Measurements from ENCODE around the gene IZUMO1. TPM values are rescaled to one million over a fixed set of nuclear protein-coding genes. Genes with fewer than 3 reads are reported as not detected.

Gene IZUMO1
- total RNA-seq, 4 donors from 2014 or later = not detected

DNA sequence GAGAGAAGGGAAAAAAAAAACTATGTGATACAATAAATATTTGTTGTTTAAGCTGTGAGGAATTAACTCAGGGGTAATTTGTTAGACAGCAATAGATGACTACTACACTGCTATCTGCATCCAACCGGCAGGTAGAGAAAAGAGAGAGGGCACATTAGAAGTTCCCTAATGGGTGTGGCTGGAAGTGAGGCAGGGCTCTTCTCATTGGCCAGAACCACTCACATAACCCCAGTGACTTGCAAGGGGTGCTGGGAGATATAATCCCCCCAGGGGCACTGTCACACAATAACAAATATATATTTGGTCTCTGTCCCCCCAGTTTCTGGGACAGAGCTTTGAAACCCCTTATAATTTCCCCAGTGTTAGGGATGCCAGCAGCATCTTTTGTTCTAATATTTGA, 32.9 kb upstream of the IZUMO1 start:
- Histone ChIP-seq H3K27ac (replicated peaks in 1 of 4) (no peak overlapping the region), H3K9me3 (no peaks in the 10 kb centered on the region), H3K4me3 (no peak overlapping the region), H3K27me3 (no peaks in the 10 kb centered on the region), H3K36me3 (no peaks in the 10 kb centered on the region), H3K4me1 (peaks cover 8 to 21% (median 20%) of the 10 kb centered on the region in 4 donors)
- DNase-seq (ENCODE audit: extremely low spot score) = no peak
- WGBS = 63% methylated on average over 1 of the region's 1 CpG
- intact Hi-C loops (cut with DNase I) = no loop called here
- TF ChIP-seq POLR2AphosphoS5 (IDR thresholded peaks at IDR 0.05) (no peak), EP300 (IDR thresholded peaks at IDR 0.05) (no peak), POLR2A (IDR thresholded peaks at IDR 0.05; ENCODE audit: low read depth) (no peak)
- TF ChIP-seq, protein P1, sequence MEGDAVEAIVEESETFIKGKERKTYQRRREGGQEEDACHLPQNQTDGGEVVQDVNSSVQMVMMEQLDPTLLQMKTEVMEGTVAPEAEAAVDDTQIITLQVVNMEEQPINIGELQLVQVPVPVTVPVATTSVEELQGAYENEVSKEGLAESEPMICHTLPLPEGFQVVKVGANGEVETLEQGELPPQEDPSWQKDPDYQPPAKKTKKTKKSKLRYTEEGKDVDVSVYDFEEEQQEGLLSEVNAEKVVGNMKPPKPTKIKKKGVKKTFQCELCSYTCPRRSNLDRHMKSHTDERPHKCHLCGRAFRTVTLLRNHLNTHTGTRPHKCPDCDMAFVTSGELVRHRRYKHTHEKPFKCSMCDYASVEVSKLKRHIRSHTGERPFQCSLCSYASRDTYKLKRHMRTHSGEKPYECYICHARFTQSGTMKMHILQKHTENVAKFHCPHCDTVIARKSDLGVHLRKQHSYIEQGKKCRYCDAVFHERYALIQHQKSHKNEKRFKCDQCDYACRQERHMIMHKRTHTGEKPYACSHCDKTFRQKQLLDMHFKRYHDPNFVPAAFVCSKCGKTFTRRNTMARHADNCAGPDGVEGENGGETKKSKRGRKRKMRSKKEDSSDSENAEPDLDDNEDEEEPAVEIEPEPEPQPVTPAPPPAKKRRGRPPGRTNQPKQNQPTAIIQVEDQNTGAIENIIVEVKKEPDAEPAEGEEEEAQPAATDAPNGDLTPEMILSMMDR (IDR thresholded peaks at IDR 0.05) = no peak

DNA sequence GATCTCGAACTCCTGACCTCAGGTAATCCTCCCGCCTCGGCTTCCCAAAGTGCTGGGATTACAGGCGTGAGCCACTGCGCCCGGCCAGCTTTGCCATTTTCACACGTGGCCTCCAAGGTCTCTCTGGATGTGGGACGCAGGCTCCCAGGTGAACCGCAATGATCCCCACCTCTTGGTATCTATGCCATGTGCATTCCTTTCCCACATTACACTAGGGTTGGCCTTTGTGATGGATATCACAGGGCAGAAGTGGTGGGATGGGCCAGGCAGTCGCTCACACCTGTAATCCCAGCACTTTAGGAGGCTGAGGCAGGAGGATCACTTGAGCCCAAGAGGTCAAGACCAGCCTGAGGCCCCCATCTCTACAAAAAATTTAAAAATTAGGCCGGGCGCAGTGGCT, 31.0 kb upstream of the IZUMO1 start:
- intact Hi-C loops (cut with DNase I) = no loop called here
- H3K36me3 ChIP-seq = no peaks in the 10 kb centered on the region
- peaks cover 4 to 18% (median 17%) of the 10 kb centered on the region in 4 donors for H3K4me1 ChIP-seq
- H3K27ac ChIP-seq (replicated peaks in 1 of 4) = no peak overlapping the region
- no peaks in the 10 kb centered on the region for H3K9me3 ChIP-seq
- no peaks in the 10 kb centered on the region for H3K27me3 ChIP-seq
- no peak overlapping the region for H3K4me3 ChIP-seq
- TF ChIP-seq POLR2AphosphoS5 (IDR thresholded peaks at IDR 0.05) (no peak), POLR2A (IDR thresholded peaks at IDR 0.05; ENCODE audit: low read depth) (no peak), EP300 (IDR thresholded peaks at IDR 0.05) (no peak)
- 96% methylated on average over 11 of the region's 12 CpGs for WGBS
- no peak for DNase-seq (ENCODE audit: extremely low spot score)

DNA sequence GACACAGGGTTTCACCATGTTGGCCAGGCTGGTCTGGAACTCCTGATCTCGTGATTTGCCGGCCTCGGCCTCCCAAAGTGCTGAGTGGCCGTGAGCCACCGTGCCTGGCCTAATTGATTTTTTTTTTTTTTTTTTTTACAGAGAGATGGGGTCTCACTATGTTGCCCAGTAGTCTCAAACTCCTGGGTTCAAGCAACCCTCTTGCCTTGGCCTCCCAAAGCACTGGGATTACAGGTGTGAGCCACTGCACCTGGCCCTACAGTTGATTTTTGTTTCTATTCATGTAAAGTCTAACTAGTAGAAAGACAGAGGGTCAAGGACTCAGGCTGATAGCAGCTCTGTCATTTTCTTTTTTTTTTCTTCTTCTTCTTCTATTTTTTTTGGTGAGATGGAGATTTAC, 30.4 kb upstream of the IZUMO1 start:
- no peaks in the 10 kb centered on the region for H3K27me3 ChIP-seq
- WGBS = 95% methylated on average over 5 of the region's 5 CpGs
- H3K27ac ChIP-seq (replicated peaks in 1 of 4) = no peak overlapping the region
- intact Hi-C loops (cut with DNase I) = no loop called here
- peaks cover 4 to 13% (median 11%) of the 10 kb centered on the region in 4 donors for H3K4me1 ChIP-seq
- no peak for DNase-seq (ENCODE audit: extremely low spot score)
- no peaks in the 10 kb centered on the region for H3K36me3 ChIP-seq
- H3K4me3 ChIP-seq = no peak overlapping the region
- no peaks in the 10 kb centered on the region for H3K9me3 ChIP-seq
- TF ChIP-seq POLR2AphosphoS5 (IDR thresholded peaks at IDR 0.05) (no peak), EP300 (IDR thresholded peaks at IDR 0.05) (no peak), POLR2A (IDR thresholded peaks at IDR 0.05; ENCODE audit: low read depth) (no peak)
- TF ChIP-seq, protein P1 (IDR thresholded peaks at IDR 0.05) = no peak

DNA sequence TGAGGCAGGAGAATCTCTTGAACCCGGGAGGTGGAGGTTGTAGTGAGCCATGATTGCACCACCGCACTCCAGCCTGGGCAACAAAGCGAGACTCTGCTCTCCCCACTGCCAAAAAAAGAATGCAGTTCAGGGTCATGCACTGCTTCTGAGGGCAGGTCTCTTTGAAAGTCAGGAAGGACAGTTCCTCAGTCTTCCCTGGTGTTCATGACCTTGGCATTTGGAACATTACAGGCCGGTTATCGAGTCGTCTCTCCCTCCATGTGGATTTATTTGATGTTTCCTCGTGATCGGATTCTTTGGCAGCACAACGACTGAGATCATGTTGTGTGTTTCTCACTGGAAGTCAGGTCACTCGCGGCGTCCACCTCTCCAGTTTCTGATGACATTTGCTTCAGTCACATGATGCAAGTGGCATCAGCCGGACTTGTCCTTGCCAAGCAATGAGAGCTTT, 25.8 kb upstream of the IZUMO1 start:
- Histone ChIP-seq H3K36me3 (no peaks in the 10 kb centered on the region), H3K4me3 (no peak overlapping the region), H3K27me3 (peaks cover 0 to 16% (median 0%) of the 10 kb centered on the region in 4 donors), H3K27ac (replicated peaks in 1 of 4) (no peak overlapping the region), H3K4me1 (no peaks in the 10 kb centered on the region), H3K9me3 (no peaks in the 10 kb centered on the region)
- TF ChIP-seq POLR2A (IDR thresholded peaks at IDR 0.05; ENCODE audit: low read depth) (no peak), EP300 (IDR thresholded peaks at IDR 0.05) (no peak), POLR2AphosphoS5 (IDR thresholded peaks at IDR 0.05) (no peak)
- TF ChIP-seq, protein P1 (IDR thresholded peaks at IDR 0.05) = no peak
- DNase-seq (ENCODE audit: extremely low spot score) = no peak
- intact Hi-C loops (cut with DNase I) = no loop called here
- WGBS = 65% methylated on average over 13 of the region's 13 CpGs

DNA sequence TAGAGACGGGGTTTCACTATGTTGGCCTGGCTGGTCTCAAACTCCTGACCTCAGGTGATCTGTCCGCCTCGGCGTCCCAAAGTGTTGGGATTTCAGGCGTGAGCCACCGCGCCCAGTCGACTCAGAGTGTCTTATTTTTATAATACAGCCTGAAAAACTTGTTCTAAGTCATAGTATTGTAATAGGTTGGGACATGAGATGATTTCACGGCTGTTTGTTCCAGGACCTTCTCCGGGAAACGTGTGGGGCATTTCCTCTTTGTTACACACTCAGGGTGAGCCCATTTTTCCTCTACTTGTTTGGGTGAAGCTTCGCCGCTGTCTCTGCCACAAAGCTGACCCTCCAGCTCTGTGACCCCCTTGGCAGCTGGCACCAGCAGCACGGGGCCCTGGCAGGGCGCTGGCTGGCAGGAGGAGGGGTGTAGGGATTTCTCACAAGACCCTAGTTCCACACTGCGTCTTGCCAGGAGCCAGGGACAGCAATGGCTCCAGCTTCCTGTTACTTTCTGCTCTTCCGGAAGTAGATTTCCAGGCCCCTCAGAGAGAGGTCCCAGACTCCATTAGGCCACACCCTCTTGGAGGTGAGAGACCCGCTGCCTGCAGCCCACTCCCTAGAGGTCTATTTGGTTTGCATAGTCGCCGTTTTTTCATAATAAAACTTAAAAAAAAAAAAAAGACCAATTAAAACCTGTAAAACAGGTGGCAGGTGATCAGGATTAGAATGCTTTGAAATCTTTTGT, 24.2 kb upstream of the IZUMO1 start:
- Histone ChIP-seq H3K27ac (replicated peaks in 1 of 4) (no peak overlapping the region), H3K9me3 (no peaks in the 10 kb centered on the region), H3K36me3 (no peaks in the 10 kb centered on the region), H3K4me3 (no peak overlapping the region), H3K27me3 (peaks cover 0 to 26% (median 0%) of the 10 kb centered on the region in 4 donors), H3K4me1 (no peaks in the 10 kb centered on the region)
- TF ChIP-seq POLR2A (IDR thresholded peaks at IDR 0.05; ENCODE audit: low read depth) = no peak
- DNase-seq (ENCODE audit: extremely low spot score) = no peak
- 73% methylated on average over 20 of the region's 20 CpGs for WGBS
- intact Hi-C loops (cut with DNase I) = no loop called here

All from esophagus muscularis mucosa (tissue), 4 donors.